ENCODE results near the gene STYXL1.

STYXL1 gene

DNA sequence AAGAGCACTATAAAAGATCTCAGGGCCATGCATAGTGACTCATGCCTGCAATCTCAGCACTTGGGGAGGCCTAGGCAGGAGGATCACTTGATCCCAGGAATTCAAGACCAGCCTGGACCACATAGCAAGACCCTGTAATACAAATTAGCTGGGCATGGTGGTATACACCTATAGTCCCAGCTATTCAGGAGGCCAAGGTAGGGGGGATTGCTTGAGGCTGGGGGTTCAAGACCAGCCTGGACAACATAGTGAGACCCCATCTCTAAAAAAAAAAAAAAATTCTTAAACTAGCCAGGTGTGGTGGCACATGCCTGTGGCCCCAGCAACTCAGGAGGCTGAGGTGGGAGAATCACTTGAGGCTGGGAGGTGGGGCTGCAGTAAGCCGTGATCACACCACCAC, 15.8 kb downstream of the STYXL1 start:
- TF ChIP-seq POLR2AphosphoS5 (IDR thresholded peaks at IDR 0.05; ENCODE audit: low read depth, low read length) (no peak), FOXP2 (optimal IDR thresholded peaks at IDR 0.05; ENCODE audit: borderline replicate concordance, extremely low read depth, extremely low read length, insufficient read depth) (no peak), TAF1 (IDR thresholded peaks at IDR 0.05; ENCODE audit: borderline replicate concordance, insufficient read depth, low read length) (no peak), SIN3A (IDR thresholded peaks at IDR 0.05; ENCODE audit: borderline replicate concordance, insufficient read depth, low read length) (no peak)
- TF ChIP-seq, protein P1, sequence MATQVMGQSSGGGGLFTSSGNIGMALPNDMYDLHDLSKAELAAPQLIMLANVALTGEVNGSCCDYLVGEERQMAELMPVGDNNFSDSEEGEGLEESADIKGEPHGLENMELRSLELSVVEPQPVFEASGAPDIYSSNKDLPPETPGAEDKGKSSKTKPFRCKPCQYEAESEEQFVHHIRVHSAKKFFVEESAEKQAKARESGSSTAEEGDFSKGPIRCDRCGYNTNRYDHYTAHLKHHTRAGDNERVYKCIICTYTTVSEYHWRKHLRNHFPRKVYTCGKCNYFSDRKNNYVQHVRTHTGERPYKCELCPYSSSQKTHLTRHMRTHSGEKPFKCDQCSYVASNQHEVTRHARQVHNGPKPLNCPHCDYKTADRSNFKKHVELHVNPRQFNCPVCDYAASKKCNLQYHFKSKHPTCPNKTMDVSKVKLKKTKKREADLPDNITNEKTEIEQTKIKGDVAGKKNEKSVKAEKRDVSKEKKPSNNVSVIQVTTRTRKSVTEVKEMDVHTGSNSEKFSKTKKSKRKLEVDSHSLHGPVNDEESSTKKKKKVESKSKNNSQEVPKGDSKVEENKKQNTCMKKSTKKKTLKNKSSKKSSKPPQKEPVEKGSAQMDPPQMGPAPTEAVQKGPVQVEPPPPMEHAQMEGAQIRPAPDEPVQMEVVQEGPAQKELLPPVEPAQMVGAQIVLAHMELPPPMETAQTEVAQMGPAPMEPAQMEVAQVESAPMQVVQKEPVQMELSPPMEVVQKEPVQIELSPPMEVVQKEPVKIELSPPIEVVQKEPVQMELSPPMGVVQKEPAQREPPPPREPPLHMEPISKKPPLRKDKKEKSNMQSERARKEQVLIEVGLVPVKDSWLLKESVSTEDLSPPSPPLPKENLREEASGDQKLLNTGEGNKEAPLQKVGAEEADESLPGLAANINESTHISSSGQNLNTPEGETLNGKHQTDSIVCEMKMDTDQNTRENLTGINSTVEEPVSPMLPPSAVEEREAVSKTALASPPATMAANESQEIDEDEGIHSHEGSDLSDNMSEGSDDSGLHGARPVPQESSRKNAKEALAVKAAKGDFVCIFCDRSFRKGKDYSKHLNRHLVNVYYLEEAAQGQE (IDR thresholded peaks at IDR 0.05; ENCODE audit: insufficient read depth in 1 of 2, low read depth in 2 of 2, low read length in 2 of 2): no peak

DNA sequence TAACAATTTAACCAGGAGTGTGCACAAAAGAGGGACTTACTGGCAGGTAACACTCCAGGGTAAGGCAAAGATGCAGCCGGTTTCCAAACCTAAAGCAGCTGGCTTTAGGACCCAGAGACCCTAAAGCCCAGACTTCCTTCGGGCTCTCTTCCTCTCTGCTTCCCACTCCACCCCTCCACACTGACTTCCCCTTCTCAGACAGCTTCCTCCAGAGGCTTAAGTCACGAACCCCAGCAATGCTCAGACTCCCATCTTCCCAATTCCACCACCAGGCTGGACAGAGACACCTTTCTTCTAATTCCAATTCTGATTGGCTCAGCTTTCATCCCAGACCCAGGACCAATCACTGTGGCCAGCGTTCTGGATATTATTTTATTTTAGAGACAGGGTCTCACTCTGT, 24.8 kb downstream of the STYXL1 start:
- TF ChIP-seq, protein P1 (IDR thresholded peaks at IDR 0.05; ENCODE audit: insufficient read depth in 1 of 2, low read depth in 2 of 2, low read length in 2 of 2): peak in 1 of 2 experiments; percentile 75; a peak in 2 of 4 replicates
- TF ChIP-seq POLR2AphosphoS5 (IDR thresholded peaks at IDR 0.05; ENCODE audit: low read depth, low read length) (peak; percentile 55; the same call in 1 of the 2 replicates), SIN3A (IDR thresholded peaks at IDR 0.05; ENCODE audit: borderline replicate concordance, insufficient read depth, low read length) (no peak), TAF1 (IDR thresholded peaks at IDR 0.05; ENCODE audit: borderline replicate concordance, insufficient read depth, low read length) (no peak), FOXP2 (optimal IDR thresholded peaks at IDR 0.05; ENCODE audit: borderline replicate concordance, extremely low read depth, extremely low read length, insufficient read depth) (no peak)

- TF ChIP-seq FOXP2 (optimal IDR thresholded peaks at IDR 0.05; ENCODE audit: borderline replicate concordance, extremely low read depth, extremely low read length, insufficient read depth) (no peak), TAF1 (IDR thresholded peaks at IDR 0.05; ENCODE audit: borderline replicate concordance, insufficient read depth, low read length) (no peak), POLR2AphosphoS5 (IDR thresholded peaks at IDR 0.05; ENCODE audit: low read depth, low read length) (no peak), SIN3A (IDR thresholded peaks at IDR 0.05; ENCODE audit: borderline replicate concordance, insufficient read depth, low read length) (no peak)
- TF ChIP-seq, protein P1 (IDR thresholded peaks at IDR 0.05; ENCODE audit: insufficient read depth in 1 of 2, low read depth in 2 of 2, low read length in 2 of 2): no peak
These were observed 25.6 kb downstream of the STYXL1 start for GRCh38 chr7:76022026-76022780.

- TF ChIP-seq POLR2AphosphoS5 (IDR thresholded peaks at IDR 0.05; ENCODE audit: low read depth, low read length): no peak
- no peak for TF ChIP-seq TAF1 (IDR thresholded peaks at IDR 0.05; ENCODE audit: borderline replicate concordance, insufficient read depth, low read length)
- TF ChIP-seq, protein P1 (IDR thresholded peaks at IDR 0.05; ENCODE audit: insufficient read depth in 1 of 2, low read depth in 2 of 2, low read length in 2 of 2): no peak
- no peak for TF ChIP-seq FOXP2 (optimal IDR thresholded peaks at IDR 0.05; ENCODE audit: borderline replicate concordance, extremely low read depth, extremely low read length, insufficient read depth)
- no peak for TF ChIP-seq SIN3A (IDR thresholded peaks at IDR 0.05; ENCODE audit: borderline replicate concordance, insufficient read depth, low read length)
These were observed 27.6 kb downstream of the STYXL1 start for GRCh38 chr7:76020031-76020714.
